ENCODE measurements around the gene EPB42. TPM values are rescaled to one million over a fixed set of nuclear protein-coding genes. Genes with fewer than 3 reads are reported as not detected.

Gene EPB42
- total and polyA plus RNA-seq, 2 donors (not counting 1 experiment from before 2014, with no cell fraction given) = not detected

DNA sequence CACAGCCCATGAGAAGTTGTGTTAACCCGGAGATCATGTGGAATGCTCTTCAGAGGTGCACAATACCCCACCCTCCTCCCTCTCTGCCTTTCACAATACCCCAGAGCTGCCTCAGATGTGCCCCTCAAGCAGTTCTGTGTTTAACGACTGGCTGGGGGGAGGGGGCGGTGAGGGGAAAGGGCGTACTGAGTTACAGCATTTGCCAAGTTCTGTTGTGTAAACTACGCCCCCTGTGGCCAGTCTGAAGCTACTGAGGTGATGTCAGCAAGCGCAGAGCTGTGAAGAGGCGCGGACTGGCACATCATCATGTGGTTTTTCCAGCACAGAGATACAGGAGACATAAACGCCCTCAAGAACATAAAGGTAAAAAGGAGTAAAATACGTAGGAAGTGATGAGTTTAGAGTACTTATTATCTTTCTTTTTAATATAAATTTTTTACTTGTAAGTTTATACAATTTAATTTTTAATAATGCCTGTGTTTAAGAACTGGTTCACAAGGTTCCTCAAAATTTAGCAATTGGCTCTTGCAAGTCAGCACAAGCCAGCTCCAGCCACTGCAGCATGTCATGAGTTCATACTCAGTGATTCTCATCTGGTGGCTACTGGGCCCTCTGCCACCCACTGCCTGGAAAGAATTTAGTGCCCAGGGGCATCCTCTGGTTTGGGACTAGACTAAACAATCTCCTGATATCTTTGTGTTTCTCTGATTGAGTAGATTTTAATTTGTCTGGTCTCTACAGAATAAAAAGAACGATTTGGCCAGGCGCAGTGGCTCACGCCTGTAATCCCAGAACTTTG, 1.7 kb downstream of the EPB42 start:
- Histone ChIP-seq H3K9ac (ENCODE audit: low read length) (no peak overlapping the region), H3K9me3 (ENCODE audit: control extremely low read depth in 1 of 3, control insufficient read depth in 2 of 3, insufficient read depth in 1 of 3, low read length in 2 of 3) (no peaks in the 10 kb centered on the region), H3K27me3 (replicated peaks in 1 of 4; ENCODE audit: control extremely low read depth in 1 of 4, control insufficient read depth in 3 of 4, insufficient read depth in 4 of 4, low read length in 3 of 4) (no peaks in the 10 kb centered on the region), H3K4me2 (replicated peaks; ENCODE audit: low read depth, low read length, poor library complexity, severe bottlenecking) (no peak overlapping the region), H3K79me2 (ENCODE audit: control insufficient read depth, insufficient read depth, low read length) (no peaks in the 10 kb centered on the region), H2AFZ (ENCODE audit: insufficient read depth, low read depth, low read length, poor library complexity, severe bottlenecking) (no peak overlapping the region), H3K27ac (ENCODE audit: low read length in 2 of 2) (no peak overlapping the region), H3K4me1 (ENCODE audit: control insufficient read depth in 2 of 2, insufficient read depth in 2 of 2, low read length in 2 of 2) (no peaks in the 10 kb centered on the region), H3K4me3 (ENCODE audit: control extremely low read depth in 1 of 5, extremely low read depth in 1 of 5, insufficient read depth in 1 of 5, low read depth in 2 of 5, low read length in 4 of 5) (no peak overlapping the region), H4K20me1 (ENCODE audit: control insufficient read depth, insufficient read depth, low read length, poor library complexity, severe bottlenecking) (no peaks in the 10 kb centered on the region), H3K36me3 (replicated peaks in 1 of 2; ENCODE audit: control extremely low read depth in 1 of 2, control insufficient read depth in 1 of 2, extremely low read depth in 1 of 2, insufficient read depth in 2 of 2, low read length in 1 of 2) (no peaks in the 10 kb centered on the region)
- CTCF ChIA-PET = interaction anchor here (1.4 to 19.7 kb wide), 2 partner anchors 15 to 65 kb away, joined by 3 to 549 read pairs; no protein-coding TSS in a partner anchor
- POLR2A ChIA-PET = no interaction called here
- ATAC-seq (ENCODE audit: low read depth) (no peak), DNase-seq (no peak)
- Mint-ChIP-seq H3K27me3 (peaks cover 6% of the 10 kb centered on the region), H3K4me3 (no peak overlapping the region), H3K27ac (no peak overlapping the region), H3K9me3 (ENCODE audit: insufficient read depth) (peaks cover 2% of the 10 kb centered on the region), H3K4me1 (no peaks in the 10 kb centered on the region)
- WGBS (ENCODE audit: insufficient coverage) = 62% methylated on average over 8 of the region's 13 CpGs
- intact Hi-C loops (cut with micrococcal nuclease) = no loop called here
- TF ChIP-seq EZH2 (IDR thresholded peaks at IDR 0.05; ENCODE audit: borderline replicate concordance, insufficient read depth, low read depth, low read length, poor library complexity, severe bottlenecking) (no peak), CTCF (IDR thresholded peaks at IDR 0.05) (no peak)

DNA sequence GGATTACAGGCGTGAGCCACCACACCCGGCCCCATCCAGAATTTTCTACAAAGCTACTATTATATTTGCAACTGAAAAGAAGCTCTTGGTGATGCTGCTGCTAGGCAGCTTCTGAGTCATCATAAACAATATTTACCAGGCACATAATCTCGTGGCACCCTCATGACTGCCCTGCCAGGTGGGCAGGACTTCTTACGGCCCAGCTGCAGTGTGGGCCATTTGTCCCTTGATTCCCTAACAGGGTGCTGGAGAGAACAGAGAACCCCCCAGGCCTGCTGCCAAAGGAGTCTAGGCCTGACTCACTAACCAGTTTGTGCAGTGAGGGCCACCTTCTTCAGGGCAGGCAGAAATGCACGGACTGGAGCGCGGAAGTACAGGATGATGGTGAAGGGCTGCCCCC, 4.9 kb downstream of the EPB42 start:
- ATAC-seq (ENCODE audit: low read depth) (no peak), DNase-seq (no peak)
- H3K27ac Mint-ChIP-seq = no peak overlapping the region
- Histone ChIP-seq H3K4me3 (ENCODE audit: control extremely low read depth in 1 of 5, extremely low read depth in 1 of 5, insufficient read depth in 1 of 5, low read depth in 2 of 5, low read length in 4 of 5) (no peak overlapping the region), H3K9me3 (ENCODE audit: control extremely low read depth in 1 of 3, control insufficient read depth in 2 of 3, insufficient read depth in 1 of 3, low read length in 2 of 3) (no peaks in the 10 kb centered on the region), H3K27ac (ENCODE audit: low read length in 2 of 2) (no peak overlapping the region), H3K9ac (ENCODE audit: low read length) (no peak overlapping the region), H3K4me2 (replicated peaks; ENCODE audit: low read depth, low read length, poor library complexity, severe bottlenecking) (no peak overlapping the region), H3K36me3 (replicated peaks in 1 of 2; ENCODE audit: control extremely low read depth in 1 of 2, control insufficient read depth in 1 of 2, extremely low read depth in 1 of 2, insufficient read depth in 2 of 2, low read length in 1 of 2) (no peaks in the 10 kb centered on the region), H3K4me1 (ENCODE audit: control insufficient read depth in 2 of 2, insufficient read depth in 2 of 2, low read length in 2 of 2) (no peaks in the 10 kb centered on the region), H4K20me1 (ENCODE audit: control insufficient read depth, insufficient read depth, low read length, poor library complexity, severe bottlenecking) (no peaks in the 10 kb centered on the region), H3K27me3 (replicated peaks in 1 of 4; ENCODE audit: control extremely low read depth in 1 of 4, control insufficient read depth in 3 of 4, insufficient read depth in 4 of 4, low read length in 3 of 4) (no peaks in the 10 kb centered on the region), H3K79me2 (ENCODE audit: control insufficient read depth, insufficient read depth, low read length) (no peaks in the 10 kb centered on the region), H2AFZ (ENCODE audit: insufficient read depth, low read depth, low read length, poor library complexity, severe bottlenecking) (no peak overlapping the region)
- H3K9me3 Mint-ChIP-seq (ENCODE audit: insufficient read depth) = peaks cover 2% of the 10 kb centered on the region
- 82% methylated on average over 3 of the region's 7 CpGs for WGBS (ENCODE audit: insufficient coverage)
- peaks cover 6% of the 10 kb centered on the region for H3K27me3 Mint-ChIP-seq
- no peak overlapping the region for H3K4me3 Mint-ChIP-seq
- ChIA-PET CTCF (interaction anchor here (1.5 to 19.7 kb wide), 4 partner anchors 10 to 68 kb away, joined by 3 to 549 read pairs (median 8); no protein-coding TSS in a partner anchor), POLR2A (no interaction called here)
- H3K4me1 Mint-ChIP-seq = no peaks in the 10 kb centered on the region
- intact Hi-C loops (cut with micrococcal nuclease) = no loop called here
- TF ChIP-seq CTCF (IDR thresholded peaks at IDR 0.05) (no peak), EZH2 (IDR thresholded peaks at IDR 0.05; ENCODE audit: borderline replicate concordance, insufficient read depth, low read depth, low read length, poor library complexity, severe bottlenecking) (no peak)
